Heart right ventricle (tissue), 16 donors: Measurements from ENCODE around the gene WFDC5. TPM values are rescaled to one million over a fixed set of nuclear protein-coding genes. Genes with fewer than 3 reads are reported as not detected.

Experiments
- ATAC-seq, 8 donors: fragments of 200-7000 bp; cut with Tn5 transposase; one replicate each; pipeline ENCODE4 v1.9.1; 2020; ENCODE audit warnings: mild to moderate bottlenecking in 8 of 8, moderate library complexity in 8 of 8, moderate number of reproducible peaks in 1 of 8
- DNase-seq, 2 donors: peaks; one replicate each; pipeline ENCODE4 v3.0.0-alpha.2; 2020
- H3K27ac ChIP-seq, 10 donors: fragments of 200-600 bp; sonication (generic) in 2 of 10; one replicate each; pipeline versions ENCODE4 v1.5.0 to v1.8.0; 2020 to 2022; ENCODE audit warnings: mild to moderate bottlenecking in 3 of 10
- H3K27me3 ChIP-seq, 7 donors: fragments of 200-600 bp; one replicate each; pipeline ENCODE4 v1.8.0; 2021 to 2022; ENCODE audit warnings: mild to moderate bottlenecking in 2 of 7
- H3K36me3 ChIP-seq, 9 donors: fragments of 200-600 bp; sonication (generic) in 1 of 9; one replicate each; pipeline versions ENCODE4 v1.5.0 to v1.8.0; 2020 to 2022; ENCODE audit warnings: mild to moderate bottlenecking in 2 of 9
- H3K4me1 ChIP-seq, 9 donors: fragments of 200-600 bp; sonication (generic) in 1 of 9; one replicate each; pipeline versions ENCODE4 v1.5.0 to v1.8.0; 2020 to 2022; ENCODE audit warnings: mild to moderate bottlenecking in 4 of 9
- H3K4me3 ChIP-seq, 10 donors: fragments of 200-600 bp; sonication (generic) in 2 of 10; one replicate each; pipeline versions ENCODE4 v1.5.0 to v1.8.0; 2020 to 2022; ENCODE audit warnings: mild to moderate bottlenecking in 7 of 10, moderate library complexity in 2 of 10
- H3K9me3 ChIP-seq, 11 donors: fragments of 200-600 bp in 10 of 11; sonication (generic) in 2 of 11; one replicate each; pipeline versions ENCODE4 v1.5.0 to v1.8.0; 2013 to 2022; ENCODE audit warnings: mild to moderate bottlenecking in 2 of 11, control low read depth in 1 of 11, moderate library complexity in 1 of 11
- WGBS, 2 donors: extraction: QIAGEN DNeasy Blood & Tissue Kit; methylation state at CpG; one replicate each; pipeline ENCODE4 v1.1.7; 2013; ENCODE audit warnings: inconsistent platforms in 1 of 2; 5-methylcytosine and 5-hydroxymethylcytosine counted together
- intact Hi-C, 10 donors: fragments of 100-400 bp; cut with DNase I; formaldehyde crosslinking; loops; one replicate each; pipeline versions ENCODE4 v1.11.1 to v1.14.2; 2022
- polyA plus RNA-seq, 2 donors: library from polyadenylated mRNA; stranded (reverse); fragments of 200-250 nt; gene quantifications; one replicate each; pipeline ENCODE4 v1.2.3, GENCODE V29; 2013
- total RNA-seq, 10 donors: library from RNA; stranded (reverse); fragmentation: NEBNext Ultra II Directional in 3 of 10; extraction: Animal tissue kit (Norgen Biotek cat#: 25700) in 3 of 10; gene quantifications; one replicate each; pipeline versions ENCODE4 v1.2.1 to v1.2.4, GENCODE V29; 2021 to 2023
- TF ChIP-seq, protein P1 (sequence below), 9 donors: fragments of 200-600 bp; sonication (generic) in 2 of 9; IDR thresholded peaks; one replicate each; pipeline versions ENCODE4 v1.5.0 to v1.8.0; 2021 to 2022; ENCODE audit warnings: antibody characterized with exemption in 9 of 9, mild to moderate bottlenecking in 5 of 9, moderate library complexity in 1 of 9
- donor health status: Arrhythmogenic right ventricular cardiomyopathy.
- donor health status: ischemic (EF 13 %, LVEDD 7.1; RV severe dilation, severe dysfunction).
- donor health status: healthy with polysubstance abuse.
- donor health status: DM: no; HTN: yes; CAD: no.
- donor health status: DM: no; HTN: no; CAD: no.
- donor health status: ischemic (EF 25% LVEDD 6.9; RV normal size, moderate dysfunction).
- donor health status: ischemic (EF 25% LVEDD 5.7; RV mildly dilated, moderate dysfunction).
- donor health status: healthy.
- donor health status: DM: yes; HTN: yes; CAD: no.
- donor health status: Ischemic cardiomyopathy.
- donor health status: ischemic (EF 35%, LVEDD 5.7; RV mildly dilated, moderate dysfunction).
- donor health status: nonischemic (EF 11% LVEDD 7.7; RV severe dilation, severe dysfunction).
- donor health status: DM: yes; HTN: yes; CAD: no.
- donor health status: PGD.
- donor health status: ischemic (EF 29% LVEDD 5.4; RV normal size, mild dysfunction).
- donor health status: nonischemic (EF 23%, LVEDD 6.1; RV moderate dilation, normal function).

The WFDC5 gene
- total and polyA plus RNA-seq, 12 donors = not detected

DNA sequence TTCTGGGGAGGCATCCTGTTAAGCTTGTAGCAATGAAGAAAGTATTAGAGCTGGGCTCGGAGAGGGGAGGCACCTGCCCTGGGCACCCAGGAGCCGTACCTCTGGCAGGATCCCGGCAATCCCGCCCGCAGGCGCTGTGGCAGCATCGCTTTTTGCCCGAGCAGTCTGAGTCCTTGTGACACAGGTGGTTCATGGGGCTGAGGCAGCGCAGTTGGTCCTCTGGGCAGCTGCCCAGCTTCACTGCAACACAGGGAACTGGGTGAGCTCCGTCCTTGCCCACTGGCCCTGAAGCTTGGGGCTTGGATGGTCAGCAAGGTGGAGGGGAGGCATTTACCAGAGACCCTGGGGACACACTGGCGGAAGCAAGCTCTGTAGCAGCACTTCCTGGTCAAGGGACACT is 4.7 kb downstream of the WFDC5 start:
- Histone ChIP-seq H3K36me3 (no peaks in the 10 kb centered on the region), H3K4me1 (no peaks in the 10 kb centered on the region), H3K9me3 (no peaks in the 10 kb centered on the region), H3K27me3 (peaks cover 0 to 50% (median 26%) of the 10 kb centered on the region in 7 donors), H3K27ac (no peak overlapping the region), H3K4me3 (no peak overlapping the region)
- TF ChIP-seq, protein P1, sequence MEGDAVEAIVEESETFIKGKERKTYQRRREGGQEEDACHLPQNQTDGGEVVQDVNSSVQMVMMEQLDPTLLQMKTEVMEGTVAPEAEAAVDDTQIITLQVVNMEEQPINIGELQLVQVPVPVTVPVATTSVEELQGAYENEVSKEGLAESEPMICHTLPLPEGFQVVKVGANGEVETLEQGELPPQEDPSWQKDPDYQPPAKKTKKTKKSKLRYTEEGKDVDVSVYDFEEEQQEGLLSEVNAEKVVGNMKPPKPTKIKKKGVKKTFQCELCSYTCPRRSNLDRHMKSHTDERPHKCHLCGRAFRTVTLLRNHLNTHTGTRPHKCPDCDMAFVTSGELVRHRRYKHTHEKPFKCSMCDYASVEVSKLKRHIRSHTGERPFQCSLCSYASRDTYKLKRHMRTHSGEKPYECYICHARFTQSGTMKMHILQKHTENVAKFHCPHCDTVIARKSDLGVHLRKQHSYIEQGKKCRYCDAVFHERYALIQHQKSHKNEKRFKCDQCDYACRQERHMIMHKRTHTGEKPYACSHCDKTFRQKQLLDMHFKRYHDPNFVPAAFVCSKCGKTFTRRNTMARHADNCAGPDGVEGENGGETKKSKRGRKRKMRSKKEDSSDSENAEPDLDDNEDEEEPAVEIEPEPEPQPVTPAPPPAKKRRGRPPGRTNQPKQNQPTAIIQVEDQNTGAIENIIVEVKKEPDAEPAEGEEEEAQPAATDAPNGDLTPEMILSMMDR (IDR thresholded peaks at IDR 0.05) = no peak
- 89 to 90% methylated on average over 11 of the region's 11 CpGs for whole genome bisulfite sequencing, 2 donors
- DNase-seq (no peak), ATAC-seq (no peak)
- intact Hi-C loops = loop anchor here in 1 of 10 donors (5.0 kb wide), 1 partner anchor 597 kb away; the partner anchor contains the start of gene WFDC10B

DNA sequence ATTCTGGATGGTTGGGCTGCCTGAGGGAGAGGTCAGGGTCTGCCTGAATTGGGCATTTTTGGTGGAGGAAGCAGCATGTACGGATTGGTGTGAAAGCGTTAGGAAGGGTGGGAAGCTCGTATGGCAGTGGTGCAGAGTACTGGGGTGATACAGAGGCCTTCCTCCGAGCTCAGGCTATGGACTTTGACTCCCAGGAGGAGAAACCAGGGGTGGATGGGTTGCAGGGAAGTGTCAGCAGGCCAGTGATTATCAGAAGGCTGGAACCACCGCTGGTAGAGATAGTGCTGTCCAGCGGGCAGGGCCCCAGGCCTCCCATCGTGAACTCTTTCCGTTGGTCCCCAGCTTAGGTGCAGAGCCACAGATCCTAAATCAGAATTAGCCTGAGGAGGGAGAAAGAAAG is 5.3 kb downstream of the WFDC5 start:
- Histone ChIP-seq H3K9me3 (no peaks in the 10 kb centered on the region), H3K4me1 (no peaks in the 10 kb centered on the region), H3K36me3 (no peaks in the 10 kb centered on the region), H3K27me3 (peaks cover 0 to 47% (median 26%) of the 10 kb centered on the region in 7 donors), H3K27ac (no peak overlapping the region), H3K4me3 (no peak overlapping the region)
- DNase-seq (no peak), ATAC-seq (no peak)
- intact Hi-C loops = loop anchor here in 1 of 10 donors (5.0 kb wide), 1 partner anchor 598 kb away; the partner anchor contains the start of gene WFDC10B
- 56 to 57% methylated on average over 8 of the region's 8 CpGs for WGBS, 2 donors
- TF ChIP-seq, protein P1 (IDR thresholded peaks at IDR 0.05) = no peak

DNA sequence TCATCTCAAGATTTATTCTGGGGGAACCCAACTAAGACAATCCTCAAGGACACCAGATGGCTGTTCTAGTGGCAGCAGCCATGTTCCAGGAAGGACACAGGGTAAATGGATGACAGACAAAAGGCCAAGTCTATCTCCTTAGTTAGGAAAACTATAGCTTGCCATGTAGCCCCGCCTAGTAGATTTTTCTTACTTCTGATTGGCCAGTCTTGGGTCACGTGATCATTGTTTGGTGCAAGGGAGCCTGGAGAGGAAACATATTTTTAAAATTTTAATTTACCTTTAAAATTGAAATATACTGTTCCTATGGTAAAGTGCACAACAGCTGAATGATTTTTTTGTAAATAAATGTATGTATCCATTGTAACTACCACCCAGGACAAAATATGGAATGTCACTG is 9.7 kb downstream of the WFDC5 start:
- H3K27me3 ChIP-seq = peaks cover 0 to 64% (median 37%) of the 10 kb centered on the region in 7 donors
- ATAC-seq (no peak), DNase-seq (no peak)
- H3K36me3 ChIP-seq = no peaks in the 10 kb centered on the region
- WGBS, 2 donors = 88 to 90% methylated on average over 2 of the region's 2 CpGs
- no peak overlapping the region for H3K4me3 ChIP-seq
- no peak overlapping the region for H3K27ac ChIP-seq
- intact Hi-C loops = no loop called here
- TF ChIP-seq, protein P1 (IDR thresholded peaks at IDR 0.05) = no peak
- peaks cover 0 to 5% (median 0%) of the 10 kb centered on the region in 9 donors for H3K4me1 ChIP-seq
- no peaks in the 10 kb centered on the region for H3K9me3 ChIP-seq

DNA sequence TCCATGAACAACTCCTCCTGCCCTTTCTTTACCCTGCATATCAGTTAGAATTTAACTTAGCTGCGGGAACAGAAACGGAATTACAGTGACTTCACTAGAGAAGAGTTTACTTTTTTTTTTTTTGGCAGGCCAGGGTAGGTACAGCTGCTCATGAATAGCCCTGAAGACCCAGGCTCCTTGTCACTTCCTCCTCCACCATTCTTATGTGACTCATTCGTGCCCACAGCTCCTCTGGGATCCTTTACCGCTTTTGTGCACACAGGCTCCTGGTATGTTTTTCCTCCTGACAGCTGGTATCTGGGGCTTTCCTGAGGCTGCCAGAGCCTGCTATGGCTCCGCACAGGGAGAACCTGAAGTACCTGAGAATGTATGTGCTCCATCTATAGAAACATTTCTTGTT is 10.2 kb downstream of the WFDC5 start:
- WGBS, 2 donors = 49 to 57% methylated on average over 5 of the region's 5 CpGs

More for the DNA sequence above, 10.2 kb downstream of the WFDC5 start:
- Histone ChIP-seq H3K9me3 (no peaks in the 10 kb centered on the region), H3K27ac (no peak overlapping the region), H3K36me3 (no peaks in the 10 kb centered on the region), H3K4me3 (no peak overlapping the region), H3K27me3 (peaks cover 0 to 69% (median 42%) of the 10 kb centered on the region in 7 donors), H3K4me1 (peaks cover 0 to 5% (median 0%) of the 10 kb centered on the region in 9 donors)
- no peak for ATAC-seq
- TF ChIP-seq, protein P1 (IDR thresholded peaks at IDR 0.05) = no peak
- intact Hi-C loops = no loop called here
- DNase-seq = no peak
